ENCODE data around the gene KLHDC8A.

DNA sequence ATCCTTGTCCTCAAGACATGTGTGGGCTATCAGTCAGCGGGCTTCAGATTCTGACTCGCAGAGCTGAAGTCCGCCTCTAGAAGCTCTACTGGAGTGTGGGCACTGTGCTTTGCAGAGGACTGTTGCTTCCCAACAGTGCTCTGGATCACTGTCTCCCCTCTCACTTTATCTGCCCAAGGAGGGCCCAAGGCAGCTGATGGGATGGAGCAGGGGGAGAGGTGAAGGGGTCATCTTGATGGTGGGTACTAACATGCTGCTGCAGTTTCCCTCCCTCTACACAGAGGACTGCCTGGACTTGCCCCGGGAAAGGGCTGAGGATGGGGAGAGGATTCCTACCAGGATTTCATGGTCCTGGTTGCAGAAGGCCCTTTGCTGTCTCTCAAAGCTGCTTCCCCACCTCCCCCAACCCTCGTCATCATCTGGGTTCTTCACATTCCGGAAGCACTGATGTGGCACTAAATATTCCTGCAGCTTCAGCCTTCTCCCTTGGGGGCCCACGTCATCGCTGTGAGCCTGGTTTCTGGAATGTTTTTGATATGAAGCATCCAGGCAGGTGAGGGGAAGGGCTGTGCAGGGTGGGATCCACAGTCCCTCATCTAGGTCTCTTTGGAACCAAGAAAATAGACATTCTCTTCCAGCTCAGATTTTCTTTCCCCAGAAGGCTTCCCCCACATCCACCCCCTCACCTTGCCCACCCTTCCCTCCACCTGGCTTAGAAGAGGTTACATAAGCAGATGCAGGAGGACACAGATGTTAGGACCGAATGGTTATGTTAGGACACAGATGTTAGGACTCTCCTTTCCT lies 58.3 kb downstream of the KLHDC8A start:
- TF ChIP-seq, protein P1, sequence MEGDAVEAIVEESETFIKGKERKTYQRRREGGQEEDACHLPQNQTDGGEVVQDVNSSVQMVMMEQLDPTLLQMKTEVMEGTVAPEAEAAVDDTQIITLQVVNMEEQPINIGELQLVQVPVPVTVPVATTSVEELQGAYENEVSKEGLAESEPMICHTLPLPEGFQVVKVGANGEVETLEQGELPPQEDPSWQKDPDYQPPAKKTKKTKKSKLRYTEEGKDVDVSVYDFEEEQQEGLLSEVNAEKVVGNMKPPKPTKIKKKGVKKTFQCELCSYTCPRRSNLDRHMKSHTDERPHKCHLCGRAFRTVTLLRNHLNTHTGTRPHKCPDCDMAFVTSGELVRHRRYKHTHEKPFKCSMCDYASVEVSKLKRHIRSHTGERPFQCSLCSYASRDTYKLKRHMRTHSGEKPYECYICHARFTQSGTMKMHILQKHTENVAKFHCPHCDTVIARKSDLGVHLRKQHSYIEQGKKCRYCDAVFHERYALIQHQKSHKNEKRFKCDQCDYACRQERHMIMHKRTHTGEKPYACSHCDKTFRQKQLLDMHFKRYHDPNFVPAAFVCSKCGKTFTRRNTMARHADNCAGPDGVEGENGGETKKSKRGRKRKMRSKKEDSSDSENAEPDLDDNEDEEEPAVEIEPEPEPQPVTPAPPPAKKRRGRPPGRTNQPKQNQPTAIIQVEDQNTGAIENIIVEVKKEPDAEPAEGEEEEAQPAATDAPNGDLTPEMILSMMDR (IDR thresholded peaks at IDR 0.05 in 4 of 5, conservative IDR thresholded peaks at IDR 0.05 in 1 of 5) = no peak
- no peak for TF ChIP-seq POLR2A (IDR thresholded peaks at IDR 0.05)

Data from gastrocnemius medialis (tissue), 4 donors.